ENCODE results near the gene MRS2.
"Not testable (repeated sequence)": the region's sequence is repeated elsewhere in the genome, so short reads cannot be mapped to it uniquely, and the experiment has no call there.

MRS2 gene

GRCh38 chr6:24382220-24382540, 20.6 kb upstream of the MRS2 start:
- Histone ChIP-seq H3K79me2 (ENCODE audit: low read length) (no peaks in the 10 kb centered on the region), H3K27ac (ENCODE audit: low read length) (no peak overlapping the region), H3K4me2 (ENCODE audit: low read length) (no peak overlapping the region), H3K9me3 (ENCODE audit: insufficient read depth, low read length) (no peaks in the 10 kb centered on the region), H3K4me1 (ENCODE audit: low read length) (peaks cover 7% of the 10 kb centered on the region), H3K36me3 (replicated peaks; ENCODE audit: low read depth, low read length) (no peaks in the 10 kb centered on the region), H3K4me3 (ENCODE audit: low read length) (no peak overlapping the region), H4K20me1 (ENCODE audit: insufficient read depth, low read length) (no peaks in the 10 kb centered on the region), H3K27me3 (ENCODE audit: low read depth, low read length) (no peaks in the 10 kb centered on the region), H3K9ac (ENCODE audit: low read length) (no peak overlapping the region), H2AFZ (ENCODE audit: low read depth, low read length) (no peak overlapping the region)
- no peak for TF ChIP-seq EZH2phosphoT487 (IDR thresholded peaks at IDR 0.05; ENCODE audit: low read depth)
- TF ChIP-seq CTCF (IDR thresholded peaks at IDR 0.05; ENCODE audit: low read depth, low read length): no peak

GRCh38 chr6:24382891-24383494, 19.7 kb upstream of the MRS2 start:
- not testable (repeated sequence) for H2AFZ ChIP-seq (ENCODE audit: low read depth, low read length); H3K36me3 ChIP-seq (replicated peaks; ENCODE audit: low read depth, low read length); H3K4me2 ChIP-seq (ENCODE audit: low read length); H3K27me3 ChIP-seq (ENCODE audit: low read depth, low read length); H3K4me1 ChIP-seq (ENCODE audit: low read length); H3K27ac ChIP-seq (ENCODE audit: low read length); H4K20me1 ChIP-seq (ENCODE audit: insufficient read depth, low read length); H3K4me3 ChIP-seq (ENCODE audit: low read length); H3K9ac ChIP-seq (ENCODE audit: low read length); H3K9me3 ChIP-seq (ENCODE audit: insufficient read depth, low read length); H3K79me2 ChIP-seq (ENCODE audit: low read length)

- H3K4me3 ChIP-seq (ENCODE audit: low read length); H3K27ac ChIP-seq (ENCODE audit: low read length); H3K79me2 ChIP-seq (ENCODE audit: low read length); H3K4me2 ChIP-seq (ENCODE audit: low read length); H3K36me3 ChIP-seq (replicated peaks; ENCODE audit: low read depth, low read length); H3K9ac ChIP-seq (ENCODE audit: low read length); H3K9me3 ChIP-seq (ENCODE audit: insufficient read depth, low read length); H3K27me3 ChIP-seq (ENCODE audit: low read depth, low read length); H4K20me1 ChIP-seq (ENCODE audit: insufficient read depth, low read length); H3K4me1 ChIP-seq (ENCODE audit: low read length); H2AFZ ChIP-seq (ENCODE audit: low read depth, low read length): not testable (repeated sequence)
Observed at GRCh38 chr6:24384369-24385130, 18.2 kb upstream of the MRS2 start.

- no peaks in the 10 kb centered on the region for H3K4me1 ChIP-seq (ENCODE audit: low read length)
- H3K79me2 ChIP-seq (ENCODE audit: low read length): no peaks in the 10 kb centered on the region
- H3K36me3 ChIP-seq (replicated peaks; ENCODE audit: low read depth, low read length): no peaks in the 10 kb centered on the region
- no peak overlapping the region for H3K4me3 ChIP-seq (ENCODE audit: low read length)
- no peaks in the 10 kb centered on the region for H4K20me1 ChIP-seq (ENCODE audit: insufficient read depth, low read length)
- no peaks in the 10 kb centered on the region for H3K9me3 ChIP-seq (ENCODE audit: insufficient read depth, low read length)
- no peaks in the 10 kb centered on the region for H3K27me3 ChIP-seq (ENCODE audit: low read depth, low read length)
- TF ChIP-seq CTCF (IDR thresholded peaks at IDR 0.05; ENCODE audit: low read depth, low read length): no peak
- no peak for TF ChIP-seq EZH2phosphoT487 (IDR thresholded peaks at IDR 0.05; ENCODE audit: low read depth)
- no peak overlapping the region for H2AFZ ChIP-seq (ENCODE audit: low read depth, low read length)
- no peak overlapping the region for H3K4me2 ChIP-seq (ENCODE audit: low read length)
- no peak overlapping the region for H3K9ac ChIP-seq (ENCODE audit: low read length)
- no peak overlapping the region for H3K27ac ChIP-seq (ENCODE audit: low read length)
Observed at GRCh38 chr6:24385536-24386269, 17.0 kb upstream of the MRS2 start.

GRCh38 chr6:24387818-24388217, 14.9 kb upstream of the MRS2 start:
- Histone ChIP-seq H3K4me3 (ENCODE audit: low read length) (no peak overlapping the region), H3K27me3 (ENCODE audit: low read depth, low read length) (no peaks in the 10 kb centered on the region), H4K20me1 (ENCODE audit: insufficient read depth, low read length) (no peaks in the 10 kb centered on the region), H3K9ac (ENCODE audit: low read length) (no peak overlapping the region), H3K4me2 (ENCODE audit: low read length) (no peak overlapping the region), H3K9me3 (ENCODE audit: insufficient read depth, low read length) (no peaks in the 10 kb centered on the region), H3K4me1 (ENCODE audit: low read length) (peaks cover 5% of the 10 kb centered on the region; the same call in 1 of the 2 replicates), H2AFZ (ENCODE audit: low read depth, low read length) (no peak overlapping the region), H3K36me3 (replicated peaks; ENCODE audit: low read depth, low read length) (no peaks in the 10 kb centered on the region), H3K27ac (ENCODE audit: low read length) (no peak overlapping the region), H3K79me2 (ENCODE audit: low read length) (no peaks in the 10 kb centered on the region)
- TF ChIP-seq CTCF (IDR thresholded peaks at IDR 0.05; ENCODE audit: low read depth, low read length) (no peak), EZH2phosphoT487 (IDR thresholded peaks at IDR 0.05; ENCODE audit: low read depth) (no peak)

All from OCI-LY3 (cell line).